GM11168 (cell line): ENCODE measurements around the gene ZNHIT1.

Experiments
- in situ Hi-C: fragments of 300-500 bp; cut with MboI; formaldehyde crosslinking; loops from one replicate; pipeline ENCODE4 v1.12.0; 2022; ENCODE audit warnings: low sequenced_read_pairs; ENCODE audit not compliant: unreplicated experiment

Gene ZNHIT1

DNA sequence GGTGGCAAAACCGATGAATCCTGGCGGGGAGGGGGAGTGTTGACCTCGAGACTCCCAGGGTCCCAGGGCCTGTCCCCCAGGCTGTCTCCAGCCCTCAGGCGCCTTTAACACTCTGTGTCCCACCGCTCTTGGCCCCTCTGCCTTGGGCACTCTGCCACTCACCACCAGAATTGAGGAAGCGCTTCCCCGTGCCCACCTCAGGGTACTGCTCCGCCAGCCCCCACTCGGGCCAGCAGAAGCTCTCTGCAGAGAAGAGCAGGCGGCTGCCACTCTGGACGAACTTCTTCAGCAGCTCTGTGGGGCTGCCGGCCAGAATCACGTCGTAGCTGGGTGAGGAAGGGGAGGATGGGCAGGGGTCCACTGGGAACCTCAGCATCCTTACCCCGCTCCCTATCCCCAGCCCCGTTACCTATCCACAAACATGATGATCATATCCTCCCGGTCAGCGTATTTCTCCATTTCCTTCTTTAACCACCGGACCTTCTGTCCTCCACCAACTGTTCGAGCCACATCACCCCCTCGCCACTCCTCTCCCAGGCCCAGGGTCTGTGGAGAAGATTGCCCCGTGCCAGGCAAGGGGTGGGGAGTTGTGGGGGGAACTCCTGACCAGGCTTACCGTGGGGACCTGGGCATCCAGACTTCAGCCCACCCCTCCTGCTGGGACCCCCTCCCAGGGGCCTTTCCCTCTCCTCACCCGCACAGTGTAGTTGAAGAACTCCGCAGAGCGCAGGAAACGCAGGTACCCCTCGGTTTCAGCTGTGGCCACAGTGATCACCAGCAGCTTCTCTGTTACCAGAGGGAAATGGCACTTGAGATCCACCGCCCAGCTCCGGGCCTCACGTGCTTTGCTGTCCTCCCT lies 1.7 kb upstream of the ZNHIT1 start:
- in situ Hi-C loops, result no loop called here

DNA sequence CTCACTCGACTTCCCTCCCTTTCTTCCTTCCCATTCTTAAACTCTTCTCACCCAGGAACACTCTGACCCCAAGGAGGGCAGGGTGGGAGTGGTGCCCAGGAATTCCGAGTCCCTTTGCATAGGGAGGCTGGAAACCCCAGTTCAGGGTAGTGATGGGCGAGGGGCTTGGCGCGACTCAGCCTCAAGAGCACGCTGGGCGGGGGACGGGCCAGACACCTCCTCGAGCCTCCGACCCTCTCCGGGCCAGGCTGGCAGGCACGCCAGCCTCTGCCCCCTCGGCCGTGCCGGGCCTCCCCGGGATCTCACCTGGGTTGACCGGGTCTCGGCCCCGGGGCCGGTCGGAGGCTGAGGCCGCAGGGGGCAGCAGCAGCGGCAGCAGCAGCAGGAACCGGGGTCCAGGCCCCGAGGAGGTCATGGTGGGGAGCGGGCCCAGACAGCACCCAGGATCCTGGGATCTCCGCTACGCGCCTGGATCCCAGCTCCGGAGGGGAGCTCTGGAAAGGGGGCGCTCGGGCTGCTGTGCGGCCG lies 1.0 kb upstream of the ZNHIT1 start:
- in situ Hi-C loops, result no loop called here

DNA sequence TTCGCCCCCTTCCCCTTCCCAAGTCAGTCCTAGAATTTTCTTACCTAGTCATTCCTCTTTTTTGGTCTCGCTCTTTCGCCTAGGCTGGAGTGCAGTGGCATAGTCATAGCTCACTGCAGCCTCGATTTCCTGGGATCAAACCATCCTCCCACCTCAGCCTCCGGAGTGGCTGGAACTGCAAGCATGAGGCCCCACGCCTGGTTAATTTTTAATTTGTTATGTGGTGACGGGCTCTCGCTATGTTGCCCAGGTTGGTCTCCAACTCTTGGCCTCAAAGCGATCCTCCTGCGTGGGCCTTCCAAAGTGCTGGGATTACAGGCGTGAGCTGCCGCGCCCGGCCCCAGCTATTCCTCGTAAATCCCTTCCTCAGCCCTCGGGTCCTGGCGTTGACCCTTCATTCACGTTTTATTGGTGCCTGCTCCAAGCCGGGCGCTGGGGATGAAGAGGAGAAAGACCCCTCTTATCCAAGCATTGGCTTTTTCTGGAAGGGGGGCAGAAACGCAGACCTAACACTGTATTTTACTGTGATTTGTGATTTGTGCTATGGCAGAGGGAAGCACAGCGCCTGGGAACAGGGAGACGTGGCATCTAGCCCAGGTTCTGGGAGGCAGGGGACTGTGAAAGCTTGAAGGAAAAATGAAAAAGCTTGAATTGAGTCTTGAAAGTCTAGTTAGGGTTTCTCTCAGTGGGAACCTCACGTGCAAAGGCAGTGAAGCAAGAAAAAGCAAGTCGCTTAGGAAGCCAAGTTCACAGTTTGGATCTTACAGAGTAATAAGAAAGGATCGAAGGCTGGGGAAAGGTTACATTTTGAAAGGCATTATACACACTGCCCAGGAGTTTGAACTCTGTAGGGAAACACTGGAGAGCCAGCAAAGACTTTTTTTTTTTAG lies 516 bp downstream of the ZNHIT1 start:
- in situ Hi-C loops, result no loop called here

DNA sequence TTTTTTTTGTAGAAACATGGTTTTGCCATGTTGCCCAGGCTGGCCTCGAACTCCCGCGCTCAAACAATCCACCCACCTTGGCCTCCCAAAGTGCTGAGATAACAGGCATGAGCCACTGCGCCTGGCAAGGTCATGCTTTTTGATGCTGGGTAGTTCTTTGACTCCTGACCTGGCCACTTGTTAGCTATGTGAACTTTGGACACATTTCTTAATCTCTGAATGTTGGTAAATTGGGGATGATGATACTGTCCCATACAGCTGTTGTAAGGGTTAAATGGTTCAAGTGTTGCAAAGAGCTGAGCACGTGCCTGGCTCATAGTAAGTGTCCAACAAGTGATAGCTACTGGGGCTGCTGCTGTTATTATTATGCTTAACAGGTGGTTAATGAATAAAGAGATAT lies 2.3 kb downstream of the ZNHIT1 start:
- in situ Hi-C loops, result no loop called here

DNA sequence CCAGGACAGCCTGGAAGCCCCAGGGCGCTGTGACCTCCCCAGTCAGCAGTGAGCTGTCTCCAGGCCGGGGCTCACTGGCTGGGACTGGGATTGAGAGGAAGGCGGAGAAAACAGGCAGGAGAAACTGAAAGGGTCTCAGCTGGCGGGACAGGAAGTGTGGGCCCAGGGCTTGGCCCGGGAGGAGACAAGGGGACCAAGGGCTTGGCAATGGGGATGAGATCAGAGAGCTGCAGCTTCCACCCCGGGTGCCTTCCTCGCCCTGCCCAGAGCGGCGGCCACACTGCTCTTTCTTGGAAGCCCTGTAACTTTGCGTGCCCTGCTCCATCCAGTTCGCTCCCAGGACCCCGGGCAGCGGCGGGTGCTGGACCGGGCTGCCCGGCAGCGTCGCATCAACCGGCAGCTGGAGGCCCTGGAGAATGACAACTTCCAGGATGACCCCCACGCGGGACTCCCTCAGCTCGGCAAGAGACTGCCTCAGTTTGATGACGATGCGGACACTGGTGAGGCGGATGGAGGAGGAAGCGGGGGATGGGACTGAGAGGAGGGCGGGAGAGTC lies 4.4 kb downstream of the ZNHIT1 start:
- in situ Hi-C loops, result no loop called here

DNA sequence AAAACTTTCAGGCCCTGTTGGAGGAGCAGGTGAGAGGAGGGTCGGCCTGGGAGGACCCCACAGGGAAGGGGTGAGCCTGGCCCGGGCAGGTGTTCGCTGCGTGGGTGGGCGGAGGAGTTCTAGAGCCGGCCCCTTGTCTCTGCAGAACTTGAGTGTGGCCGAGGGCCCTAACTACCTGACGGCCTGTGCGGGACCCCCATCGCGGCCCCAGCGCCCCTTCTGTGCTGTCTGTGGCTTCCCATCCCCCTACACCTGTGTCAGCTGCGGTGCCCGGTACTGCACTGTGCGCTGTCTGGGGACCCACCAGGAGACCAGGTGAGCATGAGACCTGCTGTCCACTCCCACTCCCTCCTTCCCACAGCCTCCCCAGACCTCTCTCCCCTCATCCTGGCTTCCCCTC lies 5.6 kb downstream of the ZNHIT1 start:
- in situ Hi-C loops, result no loop called here

DNA sequence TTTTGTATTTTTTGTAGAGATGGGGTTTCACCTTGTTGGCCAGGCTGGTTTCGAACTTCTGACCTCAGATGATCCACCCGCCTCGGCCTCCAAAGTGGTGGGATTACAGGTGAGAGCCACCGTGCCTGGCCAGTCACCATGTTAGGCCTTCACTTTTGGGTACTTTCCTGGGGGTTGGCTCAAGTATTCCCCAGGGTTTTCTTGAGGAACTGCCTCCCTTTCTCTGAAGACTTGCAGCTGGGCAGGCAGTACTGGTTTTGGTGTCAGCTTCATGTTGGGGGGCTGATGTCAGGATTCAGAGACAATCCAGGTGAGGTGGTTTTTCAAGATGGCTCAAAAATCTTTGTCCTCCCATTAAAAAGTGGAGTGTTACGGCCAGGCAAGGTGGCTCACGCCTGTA lies 7.7 kb downstream of the ZNHIT1 start:
- in situ Hi-C loops, result no loop called here

DNA sequence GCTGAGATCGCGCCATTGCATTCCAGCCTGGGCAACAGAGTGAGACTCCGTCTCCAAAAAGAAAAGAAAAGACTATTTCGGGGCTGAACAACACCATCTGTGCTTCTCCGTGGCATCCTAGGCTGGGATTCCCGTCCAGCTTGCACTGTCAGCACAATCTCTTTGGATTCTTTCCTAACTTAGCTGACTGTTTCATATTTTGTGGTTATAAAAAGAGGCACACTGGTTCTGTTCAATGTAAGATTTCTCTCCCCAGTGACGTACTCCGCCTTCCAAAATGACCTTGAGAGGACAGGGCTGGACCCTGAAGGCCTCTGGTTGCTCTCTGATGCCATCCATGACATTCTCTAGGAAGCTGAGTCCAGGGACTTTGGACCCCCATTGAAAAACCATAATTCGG lies 8.8 kb downstream of the ZNHIT1 start:
- in situ Hi-C loops, result no loop called here

DNA sequence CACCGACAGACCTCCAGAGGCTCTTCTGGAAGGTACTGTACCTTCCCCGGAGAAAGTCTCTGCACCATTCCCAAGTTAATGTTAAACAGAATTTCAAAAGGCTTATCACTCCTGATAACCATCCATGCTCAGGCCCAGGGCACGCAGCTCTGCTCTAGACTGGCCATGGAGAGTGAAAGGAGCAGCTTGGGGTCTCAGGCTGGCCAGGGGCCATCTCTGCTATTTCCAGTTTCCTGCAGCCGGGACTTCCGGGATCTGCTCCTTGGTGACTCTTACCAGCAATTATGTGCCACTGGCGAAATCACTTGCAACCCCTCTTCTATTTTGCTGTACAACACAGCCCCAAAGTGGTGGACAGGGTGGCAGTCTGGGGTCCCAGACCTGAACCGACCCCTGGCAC lies 13.7 kb downstream of the ZNHIT1 start:
- in situ Hi-C loops, result no loop called here

DNA sequence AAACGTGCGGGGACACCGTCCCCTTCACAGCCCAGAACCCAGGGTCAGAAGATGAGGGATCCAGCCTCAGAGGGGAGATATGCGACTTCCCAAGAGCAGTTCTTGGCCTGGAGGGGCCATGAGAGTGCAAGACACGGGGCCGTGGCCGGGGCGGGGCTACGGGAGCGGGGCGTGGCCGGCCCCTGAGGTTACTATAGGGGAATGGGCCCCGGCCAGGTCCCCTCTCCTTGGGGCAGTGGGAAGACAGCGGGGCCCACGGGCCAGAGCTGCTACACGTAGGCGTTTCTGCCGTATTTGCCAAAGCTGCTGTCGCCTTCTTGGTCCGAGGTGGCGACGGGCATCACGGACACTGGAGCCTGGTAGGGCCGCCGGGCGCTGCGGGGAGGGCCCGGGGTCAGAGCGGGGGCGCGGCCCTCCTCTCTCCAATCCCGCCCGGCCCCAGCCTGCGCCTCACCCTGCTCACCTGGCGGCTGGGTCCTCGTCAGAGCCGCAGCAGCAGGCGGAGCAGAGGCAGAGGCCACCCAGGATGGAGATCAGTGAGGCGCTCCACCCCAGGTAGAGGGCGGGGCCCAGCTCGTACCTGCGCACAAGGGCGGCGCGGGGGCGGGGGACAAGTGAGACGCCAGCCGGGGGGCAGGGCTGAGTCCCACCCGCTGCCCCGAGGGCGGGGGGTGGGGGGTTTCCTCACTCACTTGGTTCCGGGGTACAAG lies 14.3 kb downstream of the ZNHIT1 start:
- in situ Hi-C loops, result no loop called here

DNA sequence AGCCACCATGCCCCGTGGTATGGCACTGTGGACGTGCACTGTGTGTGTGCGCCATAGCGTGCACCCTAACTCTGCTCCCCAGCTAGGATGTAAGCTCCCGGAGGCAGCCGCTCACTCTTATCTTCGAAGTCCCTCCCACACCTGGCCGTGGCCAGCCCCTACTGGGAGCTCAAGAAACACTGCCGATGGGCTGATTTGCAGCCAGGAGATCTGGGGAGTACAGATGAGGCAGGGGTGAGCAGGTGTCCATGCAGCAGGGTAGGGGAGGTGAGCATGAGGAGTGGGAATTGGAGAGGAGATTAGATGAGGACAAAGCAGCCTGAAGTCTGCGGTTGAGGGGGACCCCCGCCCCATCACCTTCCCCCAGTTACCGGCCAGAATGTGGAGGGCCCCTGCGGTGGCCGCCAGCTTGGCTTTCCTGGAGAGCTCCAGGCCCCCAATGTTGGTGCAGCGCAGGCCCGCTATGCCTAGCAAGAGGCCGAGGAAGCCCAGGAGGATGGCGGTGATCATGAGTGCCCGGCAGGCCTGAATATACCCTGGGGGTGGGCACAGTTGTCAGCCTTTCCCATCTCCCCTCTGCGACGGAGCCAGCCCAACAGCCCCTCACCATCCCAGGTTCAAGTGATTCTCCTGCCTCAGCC lies 16.1 kb downstream of the ZNHIT1 start:
- in situ Hi-C loops, result no loop called here

DNA sequence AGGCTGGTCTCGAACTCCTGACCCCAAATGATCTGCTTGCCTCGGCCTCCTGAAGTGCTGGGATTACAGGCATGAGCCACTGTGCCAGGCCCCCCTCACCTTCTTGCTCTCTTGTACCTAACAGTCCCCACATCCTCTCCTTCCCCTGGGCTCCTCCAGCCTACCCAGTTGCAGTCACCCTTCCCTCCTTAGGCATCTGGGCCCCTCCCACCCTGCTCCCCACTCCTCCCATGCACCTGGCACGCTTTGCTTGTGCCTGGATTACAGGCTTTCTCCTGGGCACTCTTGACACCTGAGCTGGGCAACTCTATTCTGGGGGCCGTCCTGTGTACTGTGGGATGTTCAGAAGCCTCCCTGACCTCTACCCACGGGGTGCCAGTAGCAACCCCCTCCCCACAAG lies 16.7 kb downstream of the ZNHIT1 start:
- in situ Hi-C loops, result no loop called here

DNA sequence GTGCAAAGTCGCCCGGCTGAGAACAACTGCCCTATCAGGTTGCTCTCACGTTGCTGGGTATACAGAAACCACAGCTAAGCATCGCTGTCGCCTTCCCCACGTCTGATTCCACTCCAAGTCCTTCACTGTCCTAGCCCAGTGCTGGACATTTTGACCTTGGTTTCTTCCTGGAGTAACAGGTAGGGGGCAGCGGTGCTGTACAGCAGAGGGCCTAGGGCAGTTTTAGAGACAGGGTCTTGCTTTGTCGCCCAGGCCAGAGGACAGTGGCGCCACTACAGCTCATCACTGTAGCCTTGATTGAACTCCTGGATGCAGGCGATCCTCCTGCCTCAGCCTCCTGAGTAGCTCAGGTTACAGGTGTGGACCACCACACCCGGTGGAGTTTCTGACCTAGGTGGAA lies 17.1 kb downstream of the ZNHIT1 start:
- in situ Hi-C loops, result no loop called here

DNA sequence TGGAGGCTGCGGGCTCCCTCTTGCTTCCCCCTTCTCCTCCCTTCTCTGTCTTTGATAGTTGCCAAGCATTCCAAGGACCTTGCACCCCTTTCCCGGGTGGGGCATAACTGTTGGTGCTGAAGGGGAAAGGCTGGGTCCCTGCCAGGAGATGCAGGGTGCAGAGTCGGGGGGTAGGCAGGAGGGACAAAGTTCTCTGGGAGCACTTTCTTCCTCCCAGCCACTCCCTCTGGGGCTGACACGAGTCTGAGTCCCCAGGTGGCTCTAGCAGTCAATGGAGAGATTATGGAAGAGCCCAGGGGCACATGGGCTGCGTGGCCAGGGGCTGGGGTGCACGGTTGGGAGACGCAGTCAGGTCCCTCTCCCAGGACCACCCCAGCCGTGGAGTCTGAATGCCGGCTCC lies 17.6 kb downstream of the ZNHIT1 start:
- in situ Hi-C loops, result no loop called here

DNA sequence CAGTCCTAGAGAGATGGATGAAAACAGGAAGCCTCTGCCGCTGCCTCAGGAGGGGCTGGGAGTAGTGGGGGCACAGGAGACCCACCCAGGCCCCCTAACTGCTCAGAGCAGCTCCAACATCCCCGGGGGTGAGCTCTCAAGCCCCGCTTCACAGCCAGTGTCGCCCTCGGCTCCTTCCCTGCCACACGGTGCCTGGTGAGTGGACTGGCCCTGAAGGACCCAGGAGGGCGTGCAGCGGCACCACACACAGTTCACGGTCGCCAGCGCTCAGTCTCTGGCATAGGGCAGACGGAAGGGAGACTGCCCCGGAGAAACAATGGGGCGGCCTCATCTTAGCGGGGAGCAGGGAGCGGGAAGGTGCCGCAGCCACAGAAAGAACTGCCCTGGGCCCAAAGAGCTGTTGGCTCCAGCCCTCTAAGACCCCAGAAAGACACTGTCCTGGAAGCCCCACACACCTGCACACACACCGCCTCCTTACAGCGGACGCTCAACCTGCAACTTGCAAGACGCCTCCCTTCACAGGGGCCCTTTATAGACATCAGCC lies 18.4 kb downstream of the ZNHIT1 start:
- in situ Hi-C loops, result no loop called here

DNA sequence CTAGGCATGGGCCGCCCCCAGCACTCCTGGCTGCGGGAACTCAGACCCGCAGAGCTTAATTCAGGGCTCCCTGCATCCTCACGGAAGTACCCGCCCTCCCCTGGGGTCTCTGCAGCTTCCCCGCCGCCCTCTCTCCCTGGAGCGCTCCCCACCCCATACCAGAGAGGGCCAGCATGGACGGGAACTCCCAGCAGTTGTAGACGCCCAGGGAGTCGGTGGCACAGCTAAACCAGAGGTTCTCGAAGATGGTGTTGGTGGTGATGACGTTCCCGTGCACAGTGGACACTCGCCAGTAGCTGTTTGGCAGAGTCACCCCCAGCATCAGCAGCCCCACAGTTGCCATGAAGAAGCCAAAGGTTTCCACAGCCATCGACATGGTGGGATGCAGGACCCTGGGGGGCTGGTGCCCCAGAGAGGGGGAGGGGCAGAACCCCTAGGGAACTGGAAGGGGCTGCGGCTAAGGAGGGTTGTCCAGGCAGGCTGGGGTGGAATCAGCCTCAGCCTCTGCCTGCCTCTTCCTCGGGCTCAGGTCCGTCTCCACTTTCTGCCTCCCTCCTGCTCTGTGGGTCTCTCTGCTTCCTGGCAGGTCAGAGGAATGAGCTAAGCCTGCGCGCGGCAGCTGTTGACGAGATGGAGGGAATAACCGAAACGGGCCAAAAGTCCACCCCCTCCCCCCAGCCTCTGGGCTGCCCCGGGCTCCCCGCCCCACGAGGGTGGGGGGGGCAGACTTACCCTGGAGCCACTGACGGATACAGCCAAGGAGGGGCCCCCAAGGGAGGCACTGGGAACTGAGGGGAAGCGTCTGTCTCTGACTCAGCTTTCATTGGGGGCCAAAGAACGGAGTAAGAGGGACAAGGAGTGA lies 19.5 kb downstream of the ZNHIT1 start, which contains the start of gene CLDN15:
CLDN15 (minus strand) TSS at position 597 of the 862 bp plus-strand sequence; CDS start at position 376, 221 bp downstream.
- in situ Hi-C loops, result no loop called here

DNA sequence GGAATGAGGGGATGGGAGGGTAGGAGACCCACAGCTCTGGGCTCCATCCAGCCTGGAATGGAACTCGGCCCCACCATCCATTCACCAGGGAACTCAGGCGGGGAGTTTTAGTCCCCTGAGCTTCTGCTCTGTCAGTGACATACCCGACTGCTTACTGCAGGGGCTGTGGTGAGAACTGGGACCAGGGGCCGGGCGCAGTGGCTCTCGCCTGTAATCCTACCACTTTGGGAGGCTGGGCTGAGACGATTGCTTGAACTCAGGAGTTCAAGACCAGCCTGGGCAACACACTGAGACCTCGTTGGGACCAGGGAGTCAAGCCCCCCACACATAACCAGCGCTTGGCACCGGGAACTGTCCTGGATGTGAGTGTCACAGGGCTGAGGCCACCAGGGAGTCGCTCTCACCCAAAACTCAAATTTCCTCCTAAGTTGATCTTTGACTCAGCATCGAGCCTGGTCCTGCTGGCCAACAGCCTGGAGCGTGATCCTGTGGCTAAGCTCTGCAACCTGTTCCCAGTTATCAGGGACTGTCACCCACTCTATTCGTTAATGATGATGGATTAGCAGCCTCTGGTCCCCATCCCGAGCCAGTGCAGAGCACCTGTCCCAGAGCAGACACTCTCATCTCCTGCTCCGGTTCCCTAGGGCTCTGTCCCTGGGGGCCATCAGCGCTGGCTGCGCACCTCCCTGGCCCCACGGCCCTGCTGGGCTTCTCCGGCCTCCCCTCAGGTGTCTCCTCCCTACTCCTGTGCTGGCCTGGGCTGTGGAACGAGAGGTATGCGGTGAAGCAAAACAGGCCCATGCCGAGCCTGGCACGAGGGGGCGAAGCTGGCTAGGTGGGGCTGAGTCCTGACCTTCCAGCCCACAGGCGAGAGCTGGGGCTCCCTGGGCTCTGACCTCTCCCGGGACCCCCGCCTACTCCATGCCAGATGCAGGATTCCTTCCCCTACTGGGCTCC lies 20.5 kb downstream of the ZNHIT1 start:
- in situ Hi-C loops, result no loop called here
